ENCODE data around the gene DVL1.
A peak's percentile ranks its signal among the peaks of the same experiment; 100 is the strongest.

Gene DVL1

DNA sequence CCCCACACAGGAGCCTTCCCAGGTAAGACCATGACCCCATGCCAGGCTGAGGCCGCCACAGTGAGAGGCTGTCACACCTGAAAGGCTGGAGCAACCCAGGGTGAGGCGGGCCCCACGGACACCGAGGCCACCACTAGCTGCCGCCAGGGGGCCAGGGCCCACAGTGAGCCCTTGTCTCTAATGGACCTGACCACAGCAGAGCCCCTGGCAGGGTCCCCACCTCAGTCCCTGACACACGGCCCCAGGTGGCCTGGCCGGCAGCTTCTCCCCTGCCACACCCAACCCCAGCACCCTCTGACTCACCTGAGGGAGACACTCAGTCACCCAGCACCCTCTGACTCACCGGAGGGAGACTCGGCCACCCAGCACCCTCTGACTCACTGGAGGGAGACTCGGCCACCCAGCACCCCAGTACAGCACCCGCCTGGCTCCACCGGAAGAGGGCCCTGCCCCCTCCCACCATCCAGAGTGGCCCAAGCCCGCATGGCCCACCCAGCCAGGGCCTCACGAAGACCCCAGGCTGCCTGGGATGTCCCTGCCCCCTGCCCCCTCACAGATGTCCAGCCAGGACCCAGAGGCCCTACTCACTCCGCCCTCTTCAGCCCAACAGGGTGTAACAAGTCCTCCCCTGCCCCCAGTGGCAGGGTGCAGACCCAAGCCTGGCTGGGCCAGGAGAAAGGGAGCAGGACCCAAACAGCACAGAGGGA, 4.4 kb downstream of the DVL1 start:
- Histone ChIP-seq H3K4me2 (ENCODE audit: low read length) (peak overlapping the region; percentile 87), H3K4me3 (ENCODE audit: low read length) (peak overlapping the region; percentile 79), H3K4me1 (ENCODE audit: control insufficient read depth, insufficient read depth, low read length) (peaks cover 40% of the 10 kb centered on the region), H3K9ac (ENCODE audit: low read depth, low read length) (peak overlapping the region; percentile 81), H3K36me3 (ENCODE audit: insufficient read depth, low read length) (peaks cover 24% of the 10 kb centered on the region), H3K9me3 (replicated peaks; ENCODE audit: low read length) (no peaks in the 10 kb centered on the region), H3K27me3 (ENCODE audit: control insufficient read depth, insufficient read depth, low read length) (no peaks in the 10 kb centered on the region)

- Histone ChIP-seq H3K4me1 (ENCODE audit: control insufficient read depth, insufficient read depth, low read length) (peaks cover 40% of the 10 kb centered on the region), H3K9me3 (replicated peaks; ENCODE audit: low read length) (no peaks in the 10 kb centered on the region), H3K27me3 (ENCODE audit: control insufficient read depth, insufficient read depth, low read length) (no peaks in the 10 kb centered on the region), H3K9ac (ENCODE audit: low read depth, low read length) (peak overlapping the region; percentile 81), H3K4me3 (ENCODE audit: low read length) (peak overlapping the region; percentile 79), H3K4me2 (ENCODE audit: low read length) (peak overlapping the region; percentile 87), H3K36me3 (ENCODE audit: insufficient read depth, low read length) (peaks cover 30% of the 10 kb centered on the region)
Measured at GRCh38 chr1:1343811-1344421, 5.3 kb downstream of the DVL1 start.

GRCh38 chr1:1342584-1343115, 6.6 kb downstream of the DVL1 start:
- peaks cover 40% of the 10 kb centered on the region for H3K4me1 ChIP-seq (ENCODE audit: control insufficient read depth, insufficient read depth, low read length)
- H3K9me3 ChIP-seq (replicated peaks; ENCODE audit: low read length) = no peaks in the 10 kb centered on the region
- peaks cover 38% of the 10 kb centered on the region for H3K36me3 ChIP-seq (ENCODE audit: insufficient read depth, low read length)
- no peak overlapping the region for H3K9ac ChIP-seq (ENCODE audit: low read depth, low read length)
- no peaks in the 10 kb centered on the region for H3K27me3 ChIP-seq (ENCODE audit: control insufficient read depth, insufficient read depth, low read length)
- H3K4me2 ChIP-seq (ENCODE audit: low read length) = no peak overlapping the region
- no peak overlapping the region for H3K4me3 ChIP-seq (ENCODE audit: low read length)

GRCh38 chr1:1342061-1342562, 7.1 kb downstream of the DVL1 start:
- Histone ChIP-seq H3K9ac (ENCODE audit: low read depth, low read length) (no peak overlapping the region), H3K36me3 (ENCODE audit: insufficient read depth, low read length) (peaks cover 40% of the 10 kb centered on the region), H3K4me1 (ENCODE audit: control insufficient read depth, insufficient read depth, low read length) (peaks cover 36% of the 10 kb centered on the region)

GRCh38 chr1:1341549-1342021, 7.6 kb downstream of the DVL1 start:
- no peak overlapping the region for H3K9ac ChIP-seq (ENCODE audit: low read depth, low read length)
- peaks cover 44% of the 10 kb centered on the region for H3K36me3 ChIP-seq (ENCODE audit: insufficient read depth, low read length)
- H3K4me2 ChIP-seq (ENCODE audit: low read length) = no peak overlapping the region
- H3K27me3 ChIP-seq (ENCODE audit: control insufficient read depth, insufficient read depth, low read length) = no peaks in the 10 kb centered on the region
- H3K9me3 ChIP-seq (replicated peaks; ENCODE audit: low read length) = no peaks in the 10 kb centered on the region
- H3K4me3 ChIP-seq (ENCODE audit: low read length) = no peak overlapping the region
- H3K4me1 ChIP-seq (ENCODE audit: control insufficient read depth, insufficient read depth, low read length) = peaks cover 31% of the 10 kb centered on the region

More at GRCh38 chr1:1342061-1342562, 7.1 kb downstream of the DVL1 start:
- Histone ChIP-seq H3K9me3 (replicated peaks; ENCODE audit: low read length) (no peaks in the 10 kb centered on the region), H3K4me3 (ENCODE audit: low read length) (no peak overlapping the region), H3K27me3 (ENCODE audit: control insufficient read depth, insufficient read depth, low read length) (no peaks in the 10 kb centered on the region), H3K4me2 (ENCODE audit: low read length) (no peak overlapping the region)

DNA sequence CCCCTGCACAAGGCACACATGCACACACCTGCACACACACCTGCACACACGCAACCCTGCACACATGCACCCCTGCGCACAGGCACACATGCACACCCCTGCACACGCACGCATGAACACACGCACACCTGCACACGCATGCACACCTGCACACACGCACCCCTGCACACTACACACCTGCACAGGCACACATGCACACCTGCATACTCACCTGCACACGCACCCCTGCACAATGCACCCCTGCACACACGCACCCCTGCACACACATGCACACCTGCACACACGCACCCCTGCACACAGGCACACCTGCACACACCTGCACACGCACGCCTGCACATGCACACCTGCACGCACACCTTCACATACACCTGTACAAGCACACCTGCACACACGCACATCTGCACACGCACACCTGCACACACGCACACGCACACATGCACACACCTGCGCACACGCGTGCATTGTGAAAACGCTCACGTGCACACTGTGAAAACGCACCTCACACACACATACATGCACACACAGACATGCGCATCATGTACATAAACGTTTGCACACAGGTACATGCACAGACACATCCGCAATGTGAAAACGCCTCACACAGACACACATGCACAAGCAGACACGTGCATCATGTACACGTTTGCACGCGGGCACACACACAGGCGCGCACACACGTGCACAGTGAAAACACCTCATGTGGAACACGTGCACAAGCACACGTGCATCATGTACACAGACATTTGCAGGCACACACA, 8.2 kb downstream of the DVL1 start:
- H3K36me3 ChIP-seq (ENCODE audit: insufficient read depth, low read length) = peaks cover 47% of the 10 kb centered on the region
- H3K4me3 ChIP-seq (ENCODE audit: low read length) = no peak overlapping the region
- no peaks in the 10 kb centered on the region for H3K9me3 ChIP-seq (replicated peaks; ENCODE audit: low read length)
- no peaks in the 10 kb centered on the region for H3K27me3 ChIP-seq (ENCODE audit: control insufficient read depth, insufficient read depth, low read length)
- H3K4me2 ChIP-seq (ENCODE audit: low read length) = no peak overlapping the region
- peaks cover 25% of the 10 kb centered on the region for H3K4me1 ChIP-seq (ENCODE audit: control insufficient read depth, insufficient read depth, low read length)
- H3K9ac ChIP-seq (ENCODE audit: low read depth, low read length) = no peak overlapping the region

GRCh38 chr1:1340185-1340584, 9.0 kb downstream of the DVL1 start:
- Histone ChIP-seq H3K27me3 (ENCODE audit: control insufficient read depth, insufficient read depth, low read length) (no peaks in the 10 kb centered on the region), H3K36me3 (ENCODE audit: insufficient read depth, low read length) (peaks cover 49% of the 10 kb centered on the region), H3K9me3 (replicated peaks; ENCODE audit: low read length) (no peaks in the 10 kb centered on the region), H3K4me1 (ENCODE audit: control insufficient read depth, insufficient read depth, low read length) (peaks cover 17% of the 10 kb centered on the region), H3K4me3 (ENCODE audit: low read length) (no peak overlapping the region), H3K9ac (ENCODE audit: low read depth, low read length) (no peak overlapping the region), H3K4me2 (ENCODE audit: low read length) (no peak overlapping the region)

- H3K36me3 ChIP-seq (ENCODE audit: insufficient read depth, low read length) = peaks cover 60% of the 10 kb centered on the region
- no peaks in the 10 kb centered on the region for H3K4me1 ChIP-seq (ENCODE audit: control insufficient read depth, insufficient read depth, low read length)
Measured at GRCh38 chr1:1338278-1338677, 10.9 kb downstream of the DVL1 start.

DNA sequence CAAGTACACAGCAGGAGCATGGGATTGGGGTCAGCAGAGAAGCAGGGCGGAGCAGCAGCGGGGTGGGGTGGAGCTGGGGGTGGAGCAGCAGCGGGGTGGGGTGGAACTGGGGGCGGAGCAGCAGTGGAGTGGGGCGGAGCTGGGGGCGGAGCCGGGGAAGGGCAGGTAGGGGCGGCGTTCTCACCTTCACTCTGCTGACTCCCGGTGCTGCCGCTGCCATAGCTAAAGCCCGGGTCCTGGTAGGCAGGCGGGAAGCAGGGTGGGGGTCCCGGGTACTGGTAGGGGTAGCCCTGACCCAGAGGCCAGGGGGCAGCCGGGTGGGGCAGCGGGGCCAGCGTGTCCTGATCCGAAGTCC, 11.4 kb downstream of the DVL1 start:
- Histone ChIP-seq H3K4me1 (ENCODE audit: control insufficient read depth, insufficient read depth, low read length) (no peaks in the 10 kb centered on the region), H3K4me3 (ENCODE audit: low read length) (no peak overlapping the region), H3K36me3 (ENCODE audit: insufficient read depth, low read length) (peaks cover 60% of the 10 kb centered on the region), H3K9ac (ENCODE audit: low read depth, low read length) (no peak overlapping the region), H3K9me3 (replicated peaks; ENCODE audit: low read length) (no peaks in the 10 kb centered on the region), H3K4me2 (ENCODE audit: low read length) (no peak overlapping the region), H3K27me3 (ENCODE audit: control insufficient read depth, insufficient read depth, low read length) (no peaks in the 10 kb centered on the region)

More at GRCh38 chr1:1338278-1338677, 10.9 kb downstream of the DVL1 start:
- Histone ChIP-seq H3K4me3 (ENCODE audit: low read length) (no peak overlapping the region), H3K9me3 (replicated peaks; ENCODE audit: low read length) (no peaks in the 10 kb centered on the region), H3K4me2 (ENCODE audit: low read length) (no peak overlapping the region), H3K9ac (ENCODE audit: low read depth, low read length) (no peak overlapping the region), H3K27me3 (ENCODE audit: control insufficient read depth, insufficient read depth, low read length) (no peaks in the 10 kb centered on the region)

- Histone ChIP-seq H3K27me3 (ENCODE audit: control insufficient read depth, insufficient read depth, low read length) (no peaks in the 10 kb centered on the region), H3K4me2 (ENCODE audit: low read length) (no peak overlapping the region), H3K4me3 (ENCODE audit: low read length) (no peak overlapping the region), H3K9ac (ENCODE audit: low read depth, low read length) (no peak overlapping the region), H3K36me3 (ENCODE audit: insufficient read depth, low read length) (peaks cover 59% of the 10 kb centered on the region), H3K4me1 (ENCODE audit: control insufficient read depth, insufficient read depth, low read length) (no peaks in the 10 kb centered on the region), H3K9me3 (replicated peaks; ENCODE audit: low read length) (no peaks in the 10 kb centered on the region)
Measured at GRCh38 chr1:1336931-1337792, 12.1 kb downstream of the DVL1 start.
